IPS DF 4.7 (cell line): ENCODE results near the gene LAMB2.

Experiments
- DNase-seq: peaks from one replicate; pipeline ENCODE4 v3.0.0-alpha.2; 2013; ENCODE audit warnings: low spot score; ENCODE audit errors: extremely low read depth

LAMB2 gene

GRCh38 chr3:49076646-49077045 is 56.2 kb downstream of the LAMB2 start:
- no peak for DNase-seq

- no peak for DNase-seq
Measured at GRCh38 chr3:49076116-49076515, 56.7 kb downstream of the LAMB2 start.
